Skeletal muscle tissue (tissue), 4 donors: Measurements from ENCODE around the gene AGAP3. TPM values are rescaled to one million over a fixed set of nuclear protein-coding genes. Genes with fewer than 3 reads are reported as not detected.

Experiments
- H3K27ac ChIP-seq: one replicate; pipeline ENCODE4 v1.7.0; 2013; ENCODE audit warnings: mild to moderate bottlenecking, low read depth, low read length, inconsistent platforms
- H3K27me3 ChIP-seq, 3 donors: one replicate each; pipeline ENCODE4 v1.7.0; 2013; ENCODE audit warnings: low read length in 3 of 3; ENCODE audit not compliant: control insufficient read depth in 3 of 3, insufficient read depth in 3 of 3
- H3K36me3 ChIP-seq, 3 donors: one replicate each; pipeline ENCODE4 v1.7.0; 2013; ENCODE audit warnings: low read length in 3 of 3; ENCODE audit not compliant: control insufficient read depth in 3 of 3, insufficient read depth in 3 of 3
- H3K4me1 ChIP-seq, 3 donors: one replicate each; pipeline ENCODE4 v1.7.0; 2013; ENCODE audit warnings: low read length in 3 of 3, mild to moderate bottlenecking in 3 of 3; ENCODE audit not compliant: control insufficient read depth in 3 of 3, insufficient read depth in 3 of 3
- H3K4me3 ChIP-seq, 3 donors: one replicate each; pipeline ENCODE4 v1.7.0; 2013; ENCODE audit warnings: low read length in 3 of 3
- H3K9ac ChIP-seq, 3 donors: one replicate each; pipeline ENCODE4 v1.7.0; 2013; ENCODE audit warnings: low read length in 3 of 3, mild to moderate bottlenecking in 3 of 3, moderate library complexity in 2 of 3, low read depth in 1 of 3
- H3K9me3 ChIP-seq, 3 donors: one replicate each; pipeline ENCODE4 v1.7.0; 2013; ENCODE audit warnings: low read length in 3 of 3; ENCODE audit not compliant: control insufficient read depth in 3 of 3
- total RNA-seq: library from RNA; depleted of rRNA; stranded (reverse); fragments of >200 nt; gene quantifications from one replicate; pipeline ENCODE4 v1.2.3, GENCODE V29; 2014
- donor health status: Osteomylitis.

The AGAP3 gene
- total RNA-seq, 1 donor from 2014 or later, result 28.7 TPM

DNA sequence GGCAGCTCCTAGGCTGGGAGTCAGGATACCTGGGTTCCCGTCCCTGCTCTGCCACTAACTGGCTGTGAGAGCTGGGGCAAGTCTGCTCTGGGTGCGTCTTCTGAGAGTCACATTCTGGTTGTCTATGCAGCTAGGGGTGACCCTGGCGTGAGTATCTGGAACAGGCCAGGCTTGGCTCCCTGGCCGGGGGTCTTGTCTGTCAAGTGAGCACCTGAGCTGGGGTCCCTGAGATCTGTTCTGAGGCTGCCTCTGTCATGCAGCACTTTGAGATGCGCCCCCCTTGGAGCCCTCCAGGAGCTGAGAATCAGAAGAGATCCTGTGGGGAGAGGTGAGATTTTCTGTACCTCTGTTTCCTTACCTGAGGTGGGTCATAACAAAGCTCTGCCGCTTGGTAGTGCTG, 7.5 kb downstream of the AGAP3 start:
- no peaks in the 10 kb centered on the region for H3K9me3 ChIP-seq
- H3K9ac ChIP-seq, result no peak overlapping the region
- peaks cover 0 to 5% (median 0%) of the 10 kb centered on the region in 3 donors for H3K36me3 ChIP-seq
- peaks cover 19 to 28% (median 21%) of the 10 kb centered on the region in 3 donors for H3K4me1 ChIP-seq
- H3K27ac ChIP-seq, result no peak overlapping the region
- no peak overlapping the region for H3K4me3 ChIP-seq
- H3K27me3 ChIP-seq, result no peaks in the 10 kb centered on the region

DNA sequence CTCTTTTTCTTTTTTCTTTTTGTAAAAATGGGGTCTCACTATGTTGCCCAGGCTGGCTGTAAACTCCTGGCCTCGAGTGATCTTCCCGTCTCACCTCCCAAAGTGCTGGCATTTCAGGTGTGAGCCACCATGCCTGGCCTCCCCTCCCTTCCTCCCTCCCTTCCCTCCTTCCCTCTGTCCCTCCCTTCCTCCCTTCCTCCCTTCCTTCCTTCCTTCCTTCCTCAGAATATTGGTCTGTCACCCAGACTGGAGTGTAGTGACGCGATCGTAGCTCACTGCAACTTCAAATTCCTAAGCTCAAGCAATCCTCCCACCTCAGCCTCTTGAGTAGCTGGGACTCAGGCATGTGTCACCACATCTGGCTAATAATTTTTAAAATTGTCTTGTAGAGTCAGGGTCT, 8.4 kb downstream of the AGAP3 start:
- H3K4me3 ChIP-seq, result no peak overlapping the region
- no peaks in the 10 kb centered on the region for H3K27me3 ChIP-seq
- no peak overlapping the region for H3K27ac ChIP-seq
- H3K4me1 ChIP-seq, result peaks cover 14 to 20% (median 16%) of the 10 kb centered on the region in 3 donors
- peaks cover 0 to 5% (median 0%) of the 10 kb centered on the region in 3 donors for H3K36me3 ChIP-seq
- H3K9ac ChIP-seq, result no peak overlapping the region
- H3K9me3 ChIP-seq, result no peaks in the 10 kb centered on the region

DNA sequence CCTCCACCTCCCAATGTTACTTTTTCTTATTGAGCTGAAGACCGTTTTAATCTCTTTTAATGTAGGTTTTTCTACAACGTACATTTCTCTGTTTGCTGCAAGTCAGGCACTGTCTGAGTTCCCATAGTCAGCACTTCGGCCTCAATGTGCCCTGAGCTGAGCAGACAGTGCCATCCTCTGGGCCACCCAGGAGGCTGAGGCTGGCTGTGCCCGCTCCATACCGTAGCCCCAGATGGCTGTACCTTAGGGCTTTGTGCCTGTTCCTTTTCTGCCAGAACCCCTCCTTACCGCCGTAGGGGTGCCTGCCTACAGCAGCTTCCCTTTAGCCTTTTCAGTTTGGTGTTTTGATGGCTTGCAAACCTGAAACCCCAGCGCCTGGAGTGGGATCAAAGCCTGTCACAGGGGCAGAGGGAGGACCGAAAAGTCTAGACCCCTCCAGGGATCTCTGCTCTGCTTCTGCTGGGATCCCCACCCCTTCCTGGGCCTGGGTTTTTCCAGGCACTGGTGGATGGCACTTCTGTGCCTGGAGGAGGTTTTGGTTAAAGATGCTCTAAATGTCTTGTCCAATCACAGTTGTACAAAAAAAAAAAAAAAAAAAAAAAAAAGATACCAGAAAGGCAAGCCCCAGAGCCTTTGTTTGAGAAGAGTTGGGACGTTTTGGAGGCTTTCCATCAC, 9.0 kb downstream of the AGAP3 start:
- no peak overlapping the region for H3K27ac ChIP-seq
- H3K4me1 ChIP-seq, result peaks cover 16 to 17% (median 16%) of the 10 kb centered on the region in 3 donors
- H3K4me3 ChIP-seq, result no peak overlapping the region
- H3K9ac ChIP-seq, result peak overlapping the region in 2 of 3 donors; percentile 29 to 50
- H3K9me3 ChIP-seq, result no peaks in the 10 kb centered on the region
- H3K27me3 ChIP-seq, result no peaks in the 10 kb centered on the region
- peaks cover 0 to 5% (median 0%) of the 10 kb centered on the region in 3 donors for H3K36me3 ChIP-seq

DNA sequence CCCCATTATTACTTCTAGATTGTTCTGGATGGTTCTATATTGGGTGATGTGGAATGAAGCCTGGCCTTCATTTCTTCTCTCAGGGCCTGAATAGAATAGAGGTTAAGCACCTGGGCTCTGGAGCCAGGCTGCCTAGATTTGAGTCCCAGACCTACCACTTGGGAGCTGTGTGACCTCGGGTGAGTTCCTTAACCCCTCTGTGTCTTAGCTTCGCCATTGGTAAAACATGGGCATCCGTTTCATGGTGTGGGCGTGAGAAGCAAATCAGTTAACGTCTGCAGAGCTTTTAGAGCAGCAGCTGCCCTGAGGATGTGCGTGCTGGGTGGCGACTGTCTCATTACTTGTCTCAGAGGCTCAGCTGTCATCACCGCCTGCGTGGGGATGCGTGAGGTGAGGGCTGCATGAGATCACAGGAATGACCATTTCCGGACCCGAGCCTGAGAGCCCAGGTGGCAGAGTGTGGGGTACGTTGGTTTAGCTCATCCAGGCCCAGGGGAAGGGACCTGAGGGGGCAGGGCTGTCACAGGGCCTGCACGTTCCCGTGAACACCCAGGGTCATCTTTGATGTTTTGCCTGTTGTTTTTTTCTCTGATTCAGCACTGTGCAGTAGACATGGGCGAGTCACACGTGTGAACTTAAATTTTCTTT, 9.7 kb downstream of the AGAP3 start:
- H3K27me3 ChIP-seq, result no peaks in the 10 kb centered on the region
- H3K4me1 ChIP-seq, result peaks cover 13 to 16% (median 15%) of the 10 kb centered on the region in 3 donors
- no peaks in the 10 kb centered on the region for H3K9me3 ChIP-seq
- H3K9ac ChIP-seq, result no peak overlapping the region
- no peak overlapping the region for H3K4me3 ChIP-seq
- H3K36me3 ChIP-seq, result peaks cover 0 to 5% (median 0%) of the 10 kb centered on the region in 3 donors
- no peak overlapping the region for H3K27ac ChIP-seq

DNA sequence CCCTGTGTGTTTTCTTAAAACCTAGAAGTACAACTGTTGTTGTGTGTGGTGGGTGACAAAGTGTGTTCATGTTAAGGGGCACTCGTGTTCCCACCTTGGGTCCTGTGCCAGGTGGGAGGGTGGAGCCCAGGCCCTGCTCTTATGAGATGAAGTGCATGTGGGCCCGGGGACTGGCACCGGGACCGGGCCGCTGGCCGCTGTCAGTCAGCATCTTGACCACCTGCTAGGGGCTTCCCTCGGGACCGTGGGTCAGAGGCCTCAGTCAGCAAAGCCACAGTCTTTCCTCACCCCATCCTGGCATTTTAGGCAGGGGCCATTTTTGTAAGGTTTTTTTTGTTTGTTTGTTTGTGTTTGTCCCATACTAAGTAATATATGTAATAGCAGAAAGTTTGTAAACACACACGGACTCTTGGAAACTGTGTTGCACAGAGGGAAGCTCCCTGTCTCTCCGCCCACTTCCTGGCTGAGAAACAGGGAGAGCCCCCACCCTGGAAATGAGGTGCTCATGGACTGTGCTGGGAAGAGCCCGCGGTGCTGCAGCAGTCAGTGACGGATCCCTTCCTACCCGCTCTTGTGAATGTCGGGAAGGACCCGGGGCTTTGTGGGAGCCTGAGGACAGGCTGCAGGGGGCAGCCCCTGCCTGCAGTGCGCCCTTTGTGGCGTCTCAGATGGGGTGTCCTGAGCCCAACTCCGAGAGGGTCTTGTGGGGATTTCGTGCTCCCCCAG, 13.4 kb downstream of the AGAP3 start:
- Histone ChIP-seq H3K9me3 (no peaks in the 10 kb centered on the region), H3K4me1 (peaks cover 0 to 13% (median 8%) of the 10 kb centered on the region in 3 donors), H3K9ac (no peak overlapping the region), H3K27ac (no peak overlapping the region), H3K4me3 (no peak overlapping the region), H3K27me3 (no peaks in the 10 kb centered on the region), H3K36me3 (peaks cover 0 to 2% (median 0%) of the 10 kb centered on the region in 3 donors)

DNA sequence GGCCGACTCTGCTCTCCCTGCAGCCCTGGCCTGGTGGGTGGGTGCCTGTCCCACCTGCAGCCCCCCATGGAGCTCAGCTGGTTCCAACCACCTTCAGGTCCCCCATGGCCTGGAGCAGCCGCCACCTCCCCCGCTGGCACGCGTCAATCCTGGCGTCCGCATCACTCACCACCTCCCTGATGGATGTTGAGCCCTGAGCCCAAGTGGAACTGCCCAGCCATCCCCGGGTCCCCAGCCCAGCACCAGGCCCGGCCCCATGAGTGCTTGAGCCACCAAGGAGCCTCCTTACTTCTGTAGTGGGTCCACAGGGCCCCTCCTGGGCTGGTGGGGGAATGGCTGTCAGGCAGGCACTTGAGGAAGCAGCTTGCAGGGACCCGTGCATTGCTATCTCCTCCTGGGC, 14.6 kb downstream of the AGAP3 start:
- Histone ChIP-seq H3K4me1 (peaks cover 0 to 12% (median 8%) of the 10 kb centered on the region in 3 donors), H3K9ac (no peak overlapping the region), H3K4me3 (no peak overlapping the region), H3K27me3 (no peaks in the 10 kb centered on the region), H3K36me3 (no peaks in the 10 kb centered on the region), H3K27ac (no peak overlapping the region), H3K9me3 (no peaks in the 10 kb centered on the region)

DNA sequence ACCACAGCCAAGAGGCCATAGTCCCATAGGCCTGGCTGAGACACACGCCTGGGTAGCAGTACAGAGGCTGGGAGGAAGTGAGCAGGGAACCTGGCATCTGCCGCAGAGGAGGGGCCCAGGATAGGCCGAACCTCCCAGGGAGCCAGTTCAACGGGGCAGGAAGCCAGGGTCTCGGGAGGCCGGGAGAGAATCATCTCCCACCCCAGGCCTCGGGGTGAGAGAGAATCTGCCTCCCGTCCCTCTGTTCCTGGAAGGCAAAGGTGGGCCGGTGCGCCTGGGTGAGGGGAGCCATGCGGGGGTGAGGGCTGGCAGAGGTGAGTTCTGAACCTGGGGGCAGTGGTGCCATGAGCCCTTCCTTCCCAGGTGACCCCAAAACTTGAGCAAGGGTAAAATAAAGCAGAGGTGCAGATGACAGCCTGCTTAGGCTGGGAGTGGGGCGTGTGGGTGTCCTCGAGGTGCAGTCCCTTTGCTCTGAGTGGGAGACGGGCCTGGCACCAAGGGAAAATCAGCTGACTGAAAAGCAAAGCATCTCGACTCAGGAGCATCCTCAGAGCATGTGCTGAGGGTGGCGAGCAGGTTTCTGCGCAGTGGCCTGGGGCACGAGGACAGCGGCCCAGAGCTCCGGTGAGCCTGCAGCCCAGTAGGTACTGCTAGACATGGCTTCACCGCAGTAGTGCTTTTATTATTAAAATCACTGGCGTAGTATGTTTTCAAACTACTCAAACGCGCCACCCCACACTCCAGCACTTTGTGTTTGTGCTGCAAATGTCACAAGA, 15.5 kb downstream of the AGAP3 start:
- Histone ChIP-seq H3K36me3 (no peaks in the 10 kb centered on the region), H3K27me3 (no peaks in the 10 kb centered on the region), H3K27ac (no peak overlapping the region), H3K4me3 (no peak overlapping the region), H3K9ac (no peak overlapping the region), H3K4me1 (peaks cover 0 to 12% (median 8%) of the 10 kb centered on the region in 3 donors), H3K9me3 (no peaks in the 10 kb centered on the region)

DNA sequence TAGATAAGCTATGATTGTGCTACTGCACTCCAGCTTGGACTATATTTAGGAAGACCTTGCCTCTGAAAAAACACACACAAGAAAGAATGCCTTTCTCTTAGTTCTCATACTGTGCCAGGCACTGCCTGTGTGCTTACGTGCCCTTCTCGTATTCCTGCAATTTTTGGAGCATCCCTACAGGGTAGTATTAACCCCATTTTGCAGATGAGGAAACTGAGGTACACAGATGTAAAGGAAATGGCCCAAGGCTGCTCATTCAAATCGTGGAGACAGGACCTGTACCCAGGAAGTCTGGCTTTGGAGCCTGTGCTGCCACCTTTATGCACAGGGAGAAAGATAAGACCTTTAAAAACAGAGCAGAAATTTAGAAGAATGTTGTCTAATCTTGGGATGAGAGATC, 16.7 kb downstream of the AGAP3 start:
- H3K27ac ChIP-seq, result no peak overlapping the region
- no peaks in the 10 kb centered on the region for H3K9me3 ChIP-seq
- H3K36me3 ChIP-seq, result no peaks in the 10 kb centered on the region
- H3K27me3 ChIP-seq, result no peaks in the 10 kb centered on the region
- H3K9ac ChIP-seq, result no peak overlapping the region
- H3K4me3 ChIP-seq, result no peak overlapping the region
- H3K4me1 ChIP-seq, result peaks cover 0 to 14% (median 8%) of the 10 kb centered on the region in 3 donors

DNA sequence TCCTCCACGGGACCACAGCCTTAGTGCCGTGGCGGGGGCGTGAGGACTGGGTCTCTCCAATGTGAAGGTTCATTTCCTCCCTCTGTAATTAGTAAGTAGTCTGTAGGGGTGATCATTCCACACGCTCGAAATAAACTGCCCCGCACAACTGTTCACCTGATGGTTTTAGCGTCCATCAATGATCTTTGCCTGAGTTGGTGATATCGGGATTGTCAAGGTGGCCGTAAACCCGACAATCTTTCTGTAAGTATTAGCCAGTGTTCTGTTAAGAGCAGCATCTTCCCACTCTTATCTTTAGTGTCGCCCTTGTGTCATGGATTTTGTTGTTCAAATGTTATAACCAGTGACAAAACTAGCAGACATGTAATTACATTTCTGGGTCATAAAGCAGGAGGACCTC, 17.7 kb downstream of the AGAP3 start:
- Histone ChIP-seq H3K4me1 (peaks cover 0 to 15% (median 8%) of the 10 kb centered on the region in 3 donors), H3K4me3 (no peak overlapping the region), H3K9ac (no peak overlapping the region), H3K9me3 (no peaks in the 10 kb centered on the region), H3K27ac (no peak overlapping the region), H3K36me3 (no peaks in the 10 kb centered on the region), H3K27me3 (no peaks in the 10 kb centered on the region)
